Cardiac muscle cell (in vitro differentiated cells and primary cell): ENCODE measurements around the gene COL4A2. TPM values are rescaled to one million over a fixed set of nuclear protein-coding genes. Genes with fewer than 3 reads are reported as not detected.

Source experiments
- DNase-seq, 2 donors: peaks; one replicate each; pipeline versions ENCODE4 v3.0.0 to v3.0.0-alpha.2; 2010 to 2017; ENCODE audit warnings: low read depth in 1 of 2, low spot score in 1 of 2
- H3K27ac ChIP-seq: fragments of 200-600 bp; sonication (generic); 2 replicates; pipeline ENCODE4 v1.5.1; 2016
- H3K27me3 ChIP-seq: fragments of 200-600 bp; sonication (generic); 2 replicates; pipeline ENCODE4 v1.6.0; 2016; ENCODE audit warnings: control low read depth
- H3K36me3 ChIP-seq: fragments of 200-600 bp; sonication (generic); 2 replicates; pipeline ENCODE4 v1.5.1; 2016; ENCODE audit warnings: control low read depth
- H3K4me1 ChIP-seq: fragments of 200-600 bp; sonication (generic); 2 replicates; pipeline ENCODE4 v1.8.1; 2017; ENCODE audit warnings: low read depth, mild to moderate bottlenecking, mixed run types
- H3K4me3 ChIP-seq: fragments of 200-600 bp; sonication (generic); 2 replicates; pipeline ENCODE4 v1.5.1; 2016; ENCODE audit warnings: mild to moderate bottlenecking
- H3K9me3 ChIP-seq: fragments of 200-600 bp; sonication (generic); 2 replicates; pipeline ENCODE4 v1.5.1; 2017; ENCODE audit warnings: low read depth, mild to moderate bottlenecking, control low read depth
- polyA plus RNA-seq: library from polyadenylated mRNA; unstranded; fragments of >200 nt; fragmentation: Nextera tagmentation; extraction: Ambion mirVana; gene quantifications from 2 replicates; pipeline ENCODE4 v1.2.1, GENCODE V29; 2016
- total RNA-seq: library from RNA; depleted of rRNA; stranded (reverse); fragments of >200 nt; gene quantifications from 2 replicates; pipeline ENCODE4 v1.2.3, GENCODE V29; 2016
- TF ChIP-seq, protein P1 (sequence below): IDR thresholded peaks from 2 replicates; pipeline ENCODE4 v1.5.1; 2012; ENCODE audit warnings: low read depth, mild to moderate bottlenecking, low read length

The COL4A2 gene
- total and polyA plus RNA-seq, 2 experiments from 2014 or later = 184 to 516 TPM

DNA sequence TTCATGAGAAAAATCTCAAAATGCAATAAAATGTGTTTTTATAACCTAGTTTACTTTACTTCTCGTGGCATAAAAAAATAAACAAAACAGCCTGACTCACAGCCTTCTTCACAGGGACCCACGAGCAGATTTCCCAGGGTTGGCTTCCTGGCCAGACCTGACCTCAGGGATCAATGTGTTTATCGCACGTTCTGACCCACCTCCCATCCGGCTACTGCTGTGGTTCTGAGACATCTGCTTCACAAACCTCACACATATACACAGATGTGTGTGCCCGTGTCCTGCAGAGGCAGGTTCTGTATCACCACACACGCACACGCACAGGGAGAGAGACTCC lies 118.3 kb downstream of the COL4A2 start:
- H3K9me3 ChIP-seq = no peaks in the 10 kb centered on the region
- TF ChIP-seq, protein P1, sequence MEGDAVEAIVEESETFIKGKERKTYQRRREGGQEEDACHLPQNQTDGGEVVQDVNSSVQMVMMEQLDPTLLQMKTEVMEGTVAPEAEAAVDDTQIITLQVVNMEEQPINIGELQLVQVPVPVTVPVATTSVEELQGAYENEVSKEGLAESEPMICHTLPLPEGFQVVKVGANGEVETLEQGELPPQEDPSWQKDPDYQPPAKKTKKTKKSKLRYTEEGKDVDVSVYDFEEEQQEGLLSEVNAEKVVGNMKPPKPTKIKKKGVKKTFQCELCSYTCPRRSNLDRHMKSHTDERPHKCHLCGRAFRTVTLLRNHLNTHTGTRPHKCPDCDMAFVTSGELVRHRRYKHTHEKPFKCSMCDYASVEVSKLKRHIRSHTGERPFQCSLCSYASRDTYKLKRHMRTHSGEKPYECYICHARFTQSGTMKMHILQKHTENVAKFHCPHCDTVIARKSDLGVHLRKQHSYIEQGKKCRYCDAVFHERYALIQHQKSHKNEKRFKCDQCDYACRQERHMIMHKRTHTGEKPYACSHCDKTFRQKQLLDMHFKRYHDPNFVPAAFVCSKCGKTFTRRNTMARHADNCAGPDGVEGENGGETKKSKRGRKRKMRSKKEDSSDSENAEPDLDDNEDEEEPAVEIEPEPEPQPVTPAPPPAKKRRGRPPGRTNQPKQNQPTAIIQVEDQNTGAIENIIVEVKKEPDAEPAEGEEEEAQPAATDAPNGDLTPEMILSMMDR = no peak
- no peak overlapping the region for H3K27ac ChIP-seq
- no peak for DNase-seq
- H3K36me3 ChIP-seq = peaks cover 2% of the 10 kb centered on the region
- H3K4me3 ChIP-seq = no peak overlapping the region
- H3K4me1 ChIP-seq = peaks cover 5% of the 10 kb centered on the region
- H3K27me3 ChIP-seq = no peaks in the 10 kb centered on the region

DNA sequence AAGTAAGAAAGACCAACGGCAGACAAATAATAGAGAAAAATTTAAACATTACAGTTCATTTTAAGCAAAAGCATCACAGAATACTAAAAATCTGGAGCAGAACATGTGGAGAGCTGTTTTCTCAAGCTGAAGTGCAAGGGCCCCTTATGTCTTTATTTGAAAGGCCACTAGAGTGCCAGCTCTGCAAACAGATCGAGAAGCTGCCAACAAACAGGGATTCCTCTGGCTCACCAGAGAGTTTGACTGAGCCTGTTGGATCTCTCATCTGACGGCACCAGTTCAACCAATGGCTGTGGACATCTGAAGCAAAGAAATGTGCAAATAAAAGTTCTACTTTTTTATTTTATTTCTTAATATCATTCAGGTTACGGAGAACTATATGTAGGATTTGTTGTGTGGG lies 119.7 kb downstream of the COL4A2 start:
- Histone ChIP-seq H3K4me1 (peaks cover 5% of the 10 kb centered on the region), H3K27ac (no peak overlapping the region), H3K36me3 (peaks cover 10% of the 10 kb centered on the region), H3K4me3 (no peak overlapping the region), H3K27me3 (no peaks in the 10 kb centered on the region), H3K9me3 (no peaks in the 10 kb centered on the region)
- DNase-seq = no peak
- TF ChIP-seq, protein P1 = no peak

DNA sequence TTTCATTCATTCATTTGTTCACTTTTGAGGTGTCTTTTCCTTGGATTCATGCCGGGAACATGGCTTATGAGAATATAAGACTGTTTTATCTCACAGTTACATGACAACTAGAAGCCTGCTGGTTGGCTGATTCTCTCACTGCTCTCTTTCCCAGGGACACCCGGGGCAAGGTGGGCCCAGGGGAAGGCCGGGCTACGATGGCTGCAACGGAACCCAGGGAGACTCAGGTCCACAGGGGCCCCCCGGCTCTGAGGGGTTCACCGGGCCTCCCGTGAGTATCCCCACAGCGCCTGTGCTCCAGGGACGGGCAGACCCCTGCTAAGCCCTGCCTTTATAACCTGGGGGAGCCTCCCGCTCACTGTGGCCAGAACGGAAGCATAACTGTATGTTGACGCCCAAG lies 121.2 kb downstream of the COL4A2 start:
- peaks cover 5% of the 10 kb centered on the region for H3K4me1 ChIP-seq
- H3K9me3 ChIP-seq = no peaks in the 10 kb centered on the region
- no peak for DNase-seq
- peak overlapping the region; percentile 22 for H3K27ac ChIP-seq
- TF ChIP-seq, protein P1 = no peak
- H3K4me3 ChIP-seq = no peak overlapping the region
- peaks cover 10% of the 10 kb centered on the region for H3K36me3 ChIP-seq
- H3K27me3 ChIP-seq = no peaks in the 10 kb centered on the region

DNA sequence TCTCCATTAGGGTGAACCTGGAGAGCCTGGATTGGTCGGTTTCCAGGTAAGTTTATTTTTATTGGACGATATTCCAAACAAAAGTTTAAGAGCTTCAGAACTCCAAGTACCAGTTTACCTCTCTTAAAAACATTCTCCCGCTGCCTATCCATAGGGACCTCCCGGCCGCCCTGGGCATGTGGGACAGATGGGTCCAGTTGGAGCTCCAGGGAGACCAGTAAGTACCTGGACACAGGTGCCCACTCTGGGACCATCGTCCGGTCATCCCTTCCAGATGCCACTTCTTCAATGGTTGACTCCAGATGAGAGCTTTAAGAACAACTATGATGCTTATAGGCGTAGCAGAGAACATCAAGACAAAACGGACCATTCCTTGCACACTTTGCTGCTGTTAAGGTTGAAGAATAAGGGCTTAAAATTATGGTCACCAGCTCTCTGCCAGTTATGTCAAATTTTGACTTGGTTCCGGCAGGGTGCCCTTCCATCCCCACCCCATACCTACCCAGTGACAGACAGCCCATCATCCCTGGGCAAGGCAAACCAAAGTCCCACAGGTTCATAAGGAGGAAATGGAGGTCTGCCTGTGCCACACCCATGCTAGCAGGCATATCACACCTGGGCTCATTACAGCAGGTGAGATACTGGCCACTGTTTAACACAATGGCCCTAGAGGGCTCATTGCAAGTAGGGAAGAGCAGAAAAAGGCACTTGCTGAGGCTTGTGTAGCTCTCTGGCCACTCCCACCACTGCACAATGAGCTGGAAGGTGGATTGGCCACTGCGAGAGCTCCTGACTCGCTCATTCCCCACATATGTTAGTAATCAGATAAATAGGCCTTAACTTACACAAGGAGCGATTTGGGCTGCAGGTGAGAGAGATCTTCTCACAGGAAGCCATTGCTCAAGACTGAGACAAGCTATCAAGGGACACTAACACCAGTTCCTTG lies 123.6 kb downstream of the COL4A2 start:
- DNase-seq = no peak
- Histone ChIP-seq H3K27ac (no peak overlapping the region), H3K36me3 (peaks cover 21% of the 10 kb centered on the region), H3K27me3 (no peaks in the 10 kb centered on the region), H3K4me3 (no peak overlapping the region), H3K4me1 (peaks cover 5% of the 10 kb centered on the region), H3K9me3 (no peaks in the 10 kb centered on the region)
- TF ChIP-seq, protein P1 = no peak

DNA sequence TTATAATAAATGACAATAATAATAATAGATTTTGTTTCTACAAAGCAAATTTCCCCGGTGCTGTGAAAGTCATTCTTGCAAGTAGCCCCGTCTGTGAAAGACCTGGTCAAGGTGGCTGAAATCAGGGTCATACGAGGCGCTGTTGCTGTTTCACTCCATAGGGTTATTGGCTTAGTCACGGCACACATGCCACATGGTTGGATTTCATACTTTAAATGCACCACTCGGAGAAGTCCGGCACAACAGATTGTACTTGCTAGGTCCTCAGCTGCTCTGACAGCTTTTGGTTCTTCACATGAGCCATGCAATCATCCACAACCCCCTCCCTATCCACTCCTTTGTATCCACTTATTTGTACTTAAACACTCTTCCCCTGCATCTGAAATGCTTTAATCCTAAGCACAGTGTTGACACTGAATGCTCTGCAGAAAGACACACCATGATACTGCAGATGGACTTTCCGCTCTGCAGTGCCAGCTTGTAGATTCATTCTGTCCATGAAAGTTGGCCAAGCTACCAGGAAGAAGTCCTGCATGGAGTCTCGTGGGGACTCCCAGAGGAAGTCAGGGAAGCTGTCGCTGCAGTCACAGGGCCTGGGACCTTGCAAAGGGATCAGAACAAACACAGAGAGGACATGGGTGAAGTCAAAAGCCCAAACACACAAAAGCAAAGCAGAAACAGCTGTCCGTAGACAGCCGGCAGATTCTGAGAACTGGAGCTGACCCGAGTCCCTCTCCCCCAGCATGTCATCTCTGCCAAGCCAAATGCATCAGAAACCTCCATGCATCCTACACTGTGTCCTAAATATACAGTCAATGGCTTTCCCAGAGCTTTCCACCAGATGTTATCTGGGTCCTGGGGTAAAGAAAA lies 124.6 kb downstream of the COL4A2 start:
- Histone ChIP-seq H3K4me1 (peaks cover 5% of the 10 kb centered on the region), H3K4me3 (no peak overlapping the region), H3K27ac (no peak overlapping the region), H3K36me3 (peaks cover 28% of the 10 kb centered on the region), H3K9me3 (no peaks in the 10 kb centered on the region), H3K27me3 (no peaks in the 10 kb centered on the region)
- no peak for DNase-seq
- TF ChIP-seq, protein P1 = no peak
